Thoracic aorta (tissue), 2 donors: Measurements from ENCODE around the gene GPC5. TPM values are rescaled to one million over a fixed set of nuclear protein-coding genes. Genes with fewer than 3 reads are reported as not detected.

Source experiments
- ATAC-seq: fragments of 150-250 bp; one replicate; pipeline ENCODE4 v1.8.0; 2017; ENCODE audit warnings: low read depth; ENCODE audit not compliant: insufficient number of reproducible peaks, low FRiP score
- DNase-seq: peaks from one replicate; pipeline ENCODE4 v3.0.0-alpha.2; 2020; ENCODE audit warnings: low spot score
- H3K27ac ChIP-seq, 2 donors: fragments of 200-600 bp; sonication (generic); 1 replicate in 1 of 2; 2 replicates in 1 of 2; pipeline ENCODE4 v1.5.1; 2016; ENCODE audit warnings: mild to moderate bottlenecking in 2 of 2, moderate library complexity in 2 of 2
- H3K27me3 ChIP-seq: fragments of 200-600 bp; sonication (generic); replicated peaks from 2 replicates; pipeline ENCODE4 v1.6.0; 2016; ENCODE audit warnings: mild to moderate bottlenecking; ENCODE audit not compliant: insufficient read depth
- H3K36me3 ChIP-seq: fragments of 200-600 bp; sonication (generic); one replicate; pipeline ENCODE4 v1.5.1; 2016
- H3K4me1 ChIP-seq, 2 donors: fragments of 200-600 bp; sonication (generic); 1 replicate in 1 of 2; 2 replicates in 1 of 2; pipeline versions ENCODE4 v1.5.1 to v1.6.0; 2016; ENCODE audit warnings: low read depth in 2 of 2, mild to moderate bottlenecking in 1 of 2; ENCODE audit not compliant: control insufficient read depth in 1 of 2
- H3K4me3 ChIP-seq: fragments of 200-600 bp; sonication (generic); 2 replicates; pipeline ENCODE4 v1.5.1; 2016; ENCODE audit warnings: mild to moderate bottlenecking
- H3K9me3 ChIP-seq: fragments of 200-600 bp; sonication (generic); 2 replicates; pipeline ENCODE4 v1.5.1; 2016
- CTCF ChIP-seq: fragments of 200-600 bp; sonication (generic); IDR thresholded peaks from one replicate; pipeline ENCODE4 v1.5.1; 2019; ENCODE audit warnings: antibody characterized with exemption
- total RNA-seq, 2 donors: library from RNA; depleted of rRNA; stranded (reverse); fragments of >200 nt; gene quantifications; one replicate each; pipeline versions ENCODE4 v1.1.0 to v1.2.3, GENCODE V29; 2016

Gene GPC5
- total RNA-seq, 2 donors from 2014 or later, result 3.3 TPM; not detected in 1

GRCh38 chr13:92362717-92363116, 964.3 kb downstream of the GPC5 start:
- H3K27me3 ChIP-seq, result no peaks in the 10 kb centered on the region
- no peaks in the 10 kb centered on the region for H3K36me3 ChIP-seq
- no peak overlapping the region for H3K27ac ChIP-seq
- H3K4me3 ChIP-seq, result no peak overlapping the region
- no peaks in the 10 kb centered on the region for H3K4me1 ChIP-seq
- TF ChIP-seq CTCF, result no peak
- DNase-seq, result no peak
- no peak for ATAC-seq
- no peaks in the 10 kb centered on the region for H3K9me3 ChIP-seq

- Histone ChIP-seq H3K4me1 (no peaks in the 10 kb centered on the region), H3K27me3 (no peaks in the 10 kb centered on the region), H3K36me3 (no peaks in the 10 kb centered on the region), H3K27ac (no peak overlapping the region), H3K4me3 (no peak overlapping the region), H3K9me3 (no peaks in the 10 kb centered on the region)
- DNase-seq (no peak), ATAC-seq (no peak)
- TF ChIP-seq CTCF, result no peak
Observed at GRCh38 chr13:92365904-92366303, 967.5 kb downstream of the GPC5 start.

GRCh38 chr13:92377396-92377795, 979.0 kb downstream of the GPC5 start:
- no peak overlapping the region for H3K4me3 ChIP-seq
- H3K9me3 ChIP-seq, result no peaks in the 10 kb centered on the region
- H3K27me3 ChIP-seq, result no peaks in the 10 kb centered on the region
- no peak overlapping the region for H3K27ac ChIP-seq
- no peak for DNase-seq
- no peaks in the 10 kb centered on the region for H3K36me3 ChIP-seq
- no peak for ATAC-seq
- no peak for TF ChIP-seq CTCF
- H3K4me1 ChIP-seq, result no peaks in the 10 kb centered on the region

- no peak for ATAC-seq
- H3K4me1 ChIP-seq, result no peaks in the 10 kb centered on the region
- no peaks in the 10 kb centered on the region for H3K27me3 ChIP-seq
- no peaks in the 10 kb centered on the region for H3K36me3 ChIP-seq
- DNase-seq, result no peak
- TF ChIP-seq CTCF, result no peak
- no peak overlapping the region for H3K27ac ChIP-seq
- H3K4me3 ChIP-seq, result no peak overlapping the region
- no peaks in the 10 kb centered on the region for H3K9me3 ChIP-seq
Observed at GRCh38 chr13:92379371-92379770, 981.0 kb downstream of the GPC5 start.

- Histone ChIP-seq H3K36me3 (no peaks in the 10 kb centered on the region), H3K27ac (no peak overlapping the region), H3K27me3 (no peaks in the 10 kb centered on the region), H3K4me1 (no peaks in the 10 kb centered on the region), H3K4me3 (no peak overlapping the region), H3K9me3 (no peaks in the 10 kb centered on the region)
- ATAC-seq (no peak), DNase-seq (no peak)
- no peak for TF ChIP-seq CTCF
Observed at GRCh38 chr13:92384410-92384809, 986.0 kb downstream of the GPC5 start.
